GM18861 (cell line): ENCODE data around the gene NEAT1.
"Not testable (repeated sequence)": the region's sequence is repeated elsewhere in the genome, so short reads cannot be mapped to it uniquely, and the experiment has no call there.

ENCODE experiments used
- ATAC-seq: cut with Tn5 transposase; IDR thresholded peaks from one replicate; pipeline ENCODE4 v1.9.1; 2021; ENCODE audit not compliant: unreplicated experiment

Gene NEAT1

DNA sequence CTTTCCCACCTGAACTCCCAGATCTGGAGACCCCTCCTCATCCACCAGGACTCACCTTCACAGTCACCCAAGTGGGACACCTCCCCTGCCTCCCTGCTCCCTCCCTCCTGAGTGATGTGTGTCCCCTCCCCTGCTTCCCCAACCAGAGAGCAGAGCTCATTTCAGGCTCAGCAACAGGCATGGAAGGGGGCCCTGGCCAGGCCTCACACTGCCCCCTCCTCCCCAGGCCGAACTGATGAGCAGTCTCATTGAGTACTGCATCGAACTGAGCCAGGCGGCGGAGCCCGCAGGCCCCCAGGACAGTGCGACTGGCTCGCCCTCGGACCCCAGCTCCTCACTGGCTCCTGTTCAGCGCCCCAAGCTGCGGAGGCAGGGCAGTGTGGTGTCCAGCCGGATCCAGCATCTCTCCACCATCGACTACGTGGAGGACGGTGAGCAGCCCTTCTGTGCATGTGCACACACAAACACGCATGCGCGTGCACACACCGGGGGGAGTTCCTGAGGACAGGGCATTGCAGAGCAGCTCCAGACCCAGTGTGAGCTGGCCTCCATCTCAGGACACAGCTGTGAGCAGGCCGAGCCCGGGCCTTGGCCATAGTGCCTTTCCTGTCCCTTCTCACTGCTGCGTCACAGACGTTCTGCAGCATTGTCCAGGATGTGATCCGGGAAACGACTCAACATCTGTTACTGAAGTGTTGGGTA lies 17.8 kb upstream of the NEAT1 start:
- no peak for ATAC-seq

DNA sequence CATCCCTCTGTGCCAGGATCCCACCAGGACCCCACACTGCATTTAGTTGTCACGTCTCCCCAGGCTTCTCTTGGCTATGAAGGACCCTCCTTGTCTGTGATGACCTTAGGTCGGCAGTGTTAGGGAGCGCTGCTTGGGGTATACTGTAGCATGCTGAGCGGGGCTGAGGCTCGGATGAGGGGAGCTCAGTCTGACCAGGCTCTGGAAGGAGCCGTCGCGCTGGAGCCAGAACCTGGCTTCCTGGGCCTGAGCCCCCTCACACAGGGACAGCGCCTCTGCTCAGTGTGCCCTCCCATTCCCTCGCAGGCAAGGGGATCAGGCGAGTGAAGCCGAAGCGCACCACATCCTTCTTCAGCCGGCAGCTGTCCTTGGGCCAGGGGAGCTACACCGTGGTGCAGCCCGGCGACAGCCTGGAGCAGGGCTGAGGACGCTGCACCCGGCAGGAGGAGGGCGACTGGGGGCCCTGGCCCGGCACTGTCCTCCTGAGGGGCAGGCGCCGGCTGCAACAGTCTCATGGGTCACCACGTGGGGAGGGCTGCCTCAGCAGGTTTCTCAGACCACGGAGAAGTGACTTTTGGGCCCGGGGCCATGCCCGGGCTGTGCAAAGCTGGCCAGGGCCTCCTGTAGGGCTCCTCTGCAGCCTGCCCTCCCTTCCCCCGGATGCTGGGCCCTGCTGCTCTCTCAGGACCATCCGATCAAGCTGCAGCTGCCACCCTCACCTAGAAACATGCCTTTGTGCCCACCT lies 11.5 kb upstream of the NEAT1 start:
- ATAC-seq = no peak

DNA sequence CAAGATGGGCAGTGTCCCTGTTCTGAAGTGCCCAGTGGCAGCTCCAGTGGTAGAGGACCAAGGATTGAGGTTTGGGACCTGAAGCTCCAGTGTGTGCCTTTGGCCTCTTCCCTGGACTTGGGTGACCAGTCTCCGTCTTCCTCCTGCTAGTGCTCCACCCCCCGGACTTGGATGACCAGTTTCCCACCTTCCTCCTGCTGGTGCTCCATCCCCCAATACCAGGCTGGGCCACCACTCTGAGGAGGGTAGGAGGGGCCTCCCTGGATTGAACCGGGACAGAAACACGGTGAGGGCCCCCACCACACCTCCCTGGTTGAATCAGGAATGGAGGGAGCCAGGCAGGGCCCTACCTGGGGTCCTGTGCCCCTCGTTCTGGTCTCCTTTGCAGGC lies 10.9 kb upstream of the NEAT1 start:
- ATAC-seq = no peak

DNA sequence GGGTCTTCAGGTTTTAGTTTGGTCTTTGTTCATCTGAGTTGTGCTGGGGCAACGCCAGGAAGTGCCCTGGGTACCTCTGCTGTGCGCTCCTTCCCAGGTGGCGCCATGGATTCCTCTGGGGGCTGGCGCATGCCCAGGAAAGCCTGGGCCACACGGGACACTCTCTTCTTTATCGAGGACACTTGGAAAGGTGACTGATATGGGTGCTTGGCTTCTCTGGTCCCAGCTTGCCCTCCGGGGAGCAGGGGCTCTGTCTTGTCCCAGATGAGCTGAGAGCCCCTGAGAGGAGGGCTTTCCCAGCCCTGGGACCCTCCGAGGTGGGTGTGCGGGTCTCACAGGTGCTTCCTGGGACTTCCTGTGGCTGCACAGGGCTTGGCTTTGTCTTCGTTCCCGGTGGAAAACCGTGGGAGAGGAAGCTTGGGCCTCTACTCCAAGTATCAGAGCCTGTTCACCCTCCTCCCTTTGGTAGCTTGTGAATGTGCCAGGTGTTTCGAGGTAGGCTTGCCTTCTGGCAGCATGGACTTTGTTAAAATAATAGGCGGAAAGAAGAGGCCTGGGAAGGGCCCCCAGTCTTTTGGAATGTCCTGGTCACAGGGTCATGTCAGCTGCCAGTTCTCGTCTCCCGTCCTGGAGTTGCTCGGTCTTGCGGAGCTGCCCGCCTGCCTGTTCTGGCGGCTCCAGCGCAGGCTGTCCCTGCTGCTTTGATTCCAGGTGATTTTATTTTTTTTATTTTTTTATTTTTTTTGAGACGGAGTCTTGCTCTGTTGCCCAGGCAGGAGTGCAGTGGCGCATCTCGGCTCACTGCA lies 10.1 kb upstream of the NEAT1 start:
- no peak for ATAC-seq

DNA sequence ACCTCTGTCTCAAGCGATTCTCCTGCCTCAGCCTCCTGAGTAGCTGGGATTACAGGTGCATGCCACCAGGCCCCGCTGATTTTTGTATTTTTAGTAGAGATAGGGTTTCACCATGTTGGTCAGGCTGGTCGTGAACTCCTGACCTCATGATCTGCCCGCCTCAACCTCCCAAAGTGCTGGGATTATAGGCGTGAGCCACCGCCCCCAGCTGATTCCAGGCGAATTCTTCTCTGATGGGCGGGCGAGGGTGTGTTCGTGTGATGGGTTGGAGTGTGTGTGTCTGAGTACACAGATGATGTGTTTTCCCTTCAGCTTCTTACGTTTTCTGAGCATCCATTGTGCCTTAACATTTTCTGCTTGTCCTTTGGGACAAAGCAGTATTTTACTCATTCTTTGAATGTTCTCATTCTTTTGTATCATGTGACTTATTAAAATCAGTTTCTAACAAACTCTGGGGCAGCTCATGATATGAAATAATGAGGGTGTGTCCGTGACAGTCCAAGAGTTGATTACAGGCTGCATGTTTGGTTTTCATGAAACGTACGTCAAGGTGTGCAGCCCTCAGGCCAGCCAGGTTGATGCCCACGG lies 9.4 kb upstream of the NEAT1 start:
- ATAC-seq = not testable (repeated sequence)

DNA sequence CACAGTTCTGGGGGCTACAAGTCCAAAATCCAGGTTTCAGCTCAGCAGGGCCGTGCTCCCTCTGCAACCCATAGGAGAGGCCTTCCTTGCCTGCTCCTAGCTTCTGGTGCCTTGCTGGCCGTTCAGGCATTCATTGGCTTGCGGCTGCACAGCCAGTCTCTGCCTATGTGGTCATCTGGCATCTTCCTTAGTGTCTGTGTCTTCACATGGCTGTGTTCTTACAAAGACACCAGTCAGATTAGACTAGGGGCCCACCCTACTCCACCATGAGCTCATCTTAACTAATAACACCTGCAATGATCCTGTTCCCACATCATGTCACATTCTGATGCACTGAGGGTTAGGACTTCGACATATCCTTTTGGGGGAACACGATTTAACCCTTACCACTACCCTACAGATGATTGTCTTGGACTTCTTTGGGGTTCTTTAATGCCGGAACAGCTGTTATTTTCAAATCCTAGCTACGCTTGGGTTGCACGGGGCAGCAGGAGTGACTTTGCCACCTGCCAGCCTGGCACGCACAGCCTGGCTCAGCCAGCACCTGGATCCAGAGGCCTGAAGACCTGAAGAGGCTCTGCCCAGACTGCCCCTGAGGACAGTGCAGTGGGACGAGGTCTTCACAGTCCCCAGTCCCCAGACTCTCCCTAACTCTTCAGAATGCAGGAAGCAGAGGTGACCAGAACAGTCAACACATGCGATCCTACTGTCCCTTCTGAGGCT lies 7.7 kb upstream of the NEAT1 start:
- ATAC-seq = no peak

DNA sequence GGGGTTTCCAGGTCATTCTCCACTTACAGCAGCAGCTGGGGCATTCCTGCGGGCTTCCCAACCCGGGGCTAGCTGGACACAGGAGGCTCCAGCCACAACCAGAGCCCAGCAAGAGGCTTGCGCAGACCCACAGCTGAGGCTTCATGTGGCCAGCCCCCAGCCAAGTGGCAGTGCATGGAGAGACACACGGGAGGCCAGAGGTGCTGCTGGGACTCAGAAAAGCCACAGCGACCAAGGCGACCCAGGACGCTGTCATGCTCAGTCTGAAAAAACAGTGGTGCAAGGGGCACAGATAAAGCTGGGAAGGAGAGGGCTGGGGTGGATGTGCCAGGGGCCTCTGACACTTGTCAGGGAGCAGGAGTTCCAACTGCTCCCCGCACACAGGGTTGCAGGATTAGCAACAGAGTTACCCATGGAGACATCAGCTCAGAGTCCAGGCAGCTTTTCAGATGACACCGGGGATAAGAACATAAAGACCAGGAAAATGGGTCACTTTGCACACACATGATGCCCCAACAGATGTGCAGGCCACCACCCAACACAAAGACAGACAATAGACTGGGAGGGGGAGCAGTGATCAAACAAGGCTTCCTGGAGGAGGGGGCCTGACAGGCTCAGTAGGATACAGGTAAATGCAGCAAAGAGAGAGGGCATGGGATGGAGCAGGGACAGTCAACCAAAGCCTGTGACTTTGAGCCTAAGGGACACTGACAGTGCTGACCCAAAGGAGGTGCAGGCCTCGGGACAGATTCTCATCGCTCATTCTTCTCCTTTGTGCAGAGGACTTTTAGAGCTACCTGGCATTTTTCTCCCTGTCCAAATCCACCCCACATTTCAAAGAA lies 6.9 kb upstream of the NEAT1 start:
- no peak for ATAC-seq

DNA sequence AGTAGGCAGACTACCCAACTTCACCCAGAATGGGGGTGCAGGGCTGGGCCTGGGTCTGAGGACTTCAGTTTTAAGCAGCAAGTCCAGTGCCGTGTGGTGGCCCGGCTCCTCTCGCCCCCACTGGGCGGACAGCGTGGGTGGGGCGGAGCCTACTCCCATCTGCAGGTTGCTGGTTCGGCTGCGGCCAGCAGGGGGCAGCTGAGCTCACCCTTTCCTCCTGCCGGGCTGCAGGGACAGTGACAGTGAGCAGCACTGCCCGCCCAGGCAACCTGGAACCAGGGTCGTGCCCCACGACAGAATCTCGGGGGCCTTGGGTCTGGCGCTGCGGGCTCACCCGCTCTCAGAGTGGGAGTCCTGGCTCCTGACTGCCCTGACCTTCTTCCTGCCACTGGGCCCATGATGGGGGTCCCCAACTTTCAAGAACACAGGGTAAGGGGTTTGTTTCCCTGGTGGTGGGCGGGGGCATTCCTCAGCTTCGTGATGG lies 6.2 kb upstream of the NEAT1 start:
- ATAC-seq = peak; percentile 23

DNA sequence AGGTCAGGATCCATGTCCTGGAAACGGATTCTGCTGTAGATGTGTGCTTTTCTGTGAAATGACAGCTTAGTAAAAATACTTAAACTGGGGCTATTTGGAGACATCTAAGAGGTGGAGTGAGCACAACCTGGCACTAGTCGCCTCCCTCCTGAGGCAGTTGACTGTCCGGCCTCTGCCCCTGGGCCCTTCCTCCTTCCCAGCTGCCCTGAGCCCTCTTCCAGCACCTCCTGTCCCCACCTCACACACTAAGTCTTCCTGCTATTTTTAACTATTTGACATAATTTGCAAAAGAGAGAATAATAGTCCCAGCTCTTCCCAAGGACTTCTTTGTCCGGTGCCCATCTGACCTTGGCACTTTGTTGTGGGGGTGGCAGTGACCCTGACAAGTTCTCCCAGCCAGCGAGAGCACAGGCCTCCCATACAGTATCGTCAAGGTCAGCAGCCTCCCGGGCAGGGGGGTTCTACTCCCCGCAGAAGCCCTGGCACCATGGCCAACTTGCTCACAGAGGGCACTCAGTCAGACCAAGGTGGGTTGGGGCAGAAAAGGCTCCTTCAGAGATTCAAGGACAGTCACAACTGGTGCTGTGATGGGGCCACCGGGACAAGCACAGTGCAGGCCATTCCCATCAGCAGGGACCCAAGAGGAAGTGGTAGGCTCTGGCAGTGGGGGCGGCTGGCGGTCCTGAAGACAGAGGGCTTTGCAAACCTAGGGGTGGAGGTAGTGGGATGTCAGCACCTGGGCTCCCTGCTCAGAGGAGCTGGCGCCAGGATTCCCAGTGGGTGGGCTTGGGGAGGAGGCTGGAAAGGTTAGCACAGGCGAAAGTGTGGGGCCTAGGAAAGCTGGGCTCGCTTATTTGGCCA lies 5.5 kb upstream of the NEAT1 start:
- no peak for ATAC-seq

DNA sequence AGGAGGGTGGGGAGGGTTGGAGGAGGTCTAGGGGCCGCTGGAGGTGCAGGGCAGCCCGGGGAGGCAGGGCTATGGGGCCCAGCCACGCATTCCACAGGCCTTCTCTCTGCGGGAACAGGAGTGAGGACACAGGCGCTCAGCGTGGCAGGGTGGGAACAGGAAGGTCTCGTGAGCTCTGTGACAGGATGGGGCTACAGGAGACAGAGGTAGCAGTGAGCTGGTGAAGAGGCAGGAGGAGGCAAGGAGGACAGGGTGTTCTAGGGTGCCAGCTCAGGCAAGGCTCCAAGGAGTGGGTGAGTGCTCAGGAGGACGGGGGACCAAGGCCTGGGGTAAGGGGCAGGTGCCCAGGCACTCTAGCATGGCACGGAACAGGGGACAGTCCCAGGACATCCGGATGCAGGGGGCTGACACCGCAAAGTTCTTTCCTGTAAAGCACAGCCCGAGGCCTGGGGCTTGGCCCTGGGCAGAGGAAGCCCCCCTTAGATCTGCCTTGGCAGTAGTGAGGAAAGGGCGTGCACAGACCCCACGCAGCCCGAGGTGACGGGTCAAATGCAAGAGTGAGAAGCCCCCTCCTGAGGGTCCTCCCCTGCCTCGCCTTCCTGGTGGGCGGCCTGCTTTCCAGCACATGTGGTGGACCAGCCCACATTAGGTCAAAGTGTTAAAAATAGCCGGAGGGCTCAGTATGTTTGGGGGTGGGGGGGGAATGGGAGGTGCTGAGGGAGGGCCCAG lies 4.7 kb upstream of the NEAT1 start:
- ATAC-seq = no peak

DNA sequence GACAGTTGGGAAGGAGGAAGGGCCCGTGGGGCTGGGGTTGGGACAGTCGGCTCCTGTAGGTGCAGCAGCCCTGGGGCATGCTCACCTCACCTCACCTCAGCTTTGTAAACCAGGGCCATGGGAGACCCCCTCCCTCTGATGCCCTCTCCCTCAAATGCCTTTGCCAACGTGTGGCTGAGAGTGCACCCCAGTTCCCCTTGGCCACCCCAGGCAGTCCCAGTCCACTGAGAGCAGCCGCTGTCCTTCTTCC lies 4.2 kb upstream of the NEAT1 start:
- ATAC-seq = no peak

DNA sequence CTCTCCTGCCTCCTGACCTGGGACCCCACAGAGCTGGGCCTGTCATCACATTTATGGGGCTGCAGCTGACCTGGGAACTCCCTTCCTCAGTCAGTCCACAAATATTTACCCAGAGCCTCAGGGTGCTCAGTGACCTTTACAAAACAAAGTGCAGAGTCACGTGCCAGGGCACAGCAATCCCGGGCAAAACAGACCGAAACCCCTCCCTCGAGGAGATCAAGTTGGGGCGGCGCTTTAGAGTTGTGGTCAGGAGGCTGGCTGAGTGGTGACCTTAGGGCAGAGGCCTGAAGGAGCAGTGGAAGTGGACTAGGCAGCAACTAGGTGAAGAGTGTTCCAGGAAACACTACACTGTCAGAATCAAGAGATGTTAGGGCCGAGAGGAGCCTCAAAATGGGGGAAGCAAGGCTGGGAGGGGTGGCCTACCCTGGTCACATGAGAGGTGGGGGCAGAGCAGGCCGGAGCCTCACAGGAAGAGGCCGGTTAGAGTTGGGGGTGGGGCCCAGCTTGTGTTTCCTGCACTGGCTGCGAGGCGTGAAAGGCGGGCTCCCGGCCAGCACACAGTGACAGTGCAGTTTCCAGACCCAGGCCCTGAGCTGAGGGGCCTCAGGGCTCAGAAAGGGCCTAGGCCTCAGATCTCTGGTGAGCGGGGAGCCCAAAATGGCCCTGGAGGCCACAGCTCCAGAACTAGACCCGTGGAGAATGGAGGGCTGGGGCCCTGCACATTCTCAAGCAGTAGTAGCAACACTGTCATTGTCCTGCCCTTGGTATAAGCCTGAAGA lies 3.7 kb upstream of the NEAT1 start:
- peak; percentile 24 for ATAC-seq

DNA sequence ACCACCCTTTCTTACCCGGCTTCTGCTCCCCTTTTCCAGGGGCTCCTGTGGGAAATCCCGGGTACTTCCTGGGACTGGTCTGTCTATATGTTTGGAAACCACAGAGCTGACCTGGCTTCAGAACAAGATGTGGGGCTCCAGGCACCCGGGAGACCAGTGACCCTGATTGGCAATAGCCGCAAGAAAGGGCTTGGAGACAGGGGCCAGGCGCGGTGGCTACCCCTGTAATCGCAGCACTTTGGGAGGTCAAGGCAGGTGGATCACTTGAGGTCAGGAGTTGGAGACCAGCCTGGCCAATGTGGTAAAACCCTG lies 3.2 kb upstream of the NEAT1 start:
- no peak for ATAC-seq

DNA sequence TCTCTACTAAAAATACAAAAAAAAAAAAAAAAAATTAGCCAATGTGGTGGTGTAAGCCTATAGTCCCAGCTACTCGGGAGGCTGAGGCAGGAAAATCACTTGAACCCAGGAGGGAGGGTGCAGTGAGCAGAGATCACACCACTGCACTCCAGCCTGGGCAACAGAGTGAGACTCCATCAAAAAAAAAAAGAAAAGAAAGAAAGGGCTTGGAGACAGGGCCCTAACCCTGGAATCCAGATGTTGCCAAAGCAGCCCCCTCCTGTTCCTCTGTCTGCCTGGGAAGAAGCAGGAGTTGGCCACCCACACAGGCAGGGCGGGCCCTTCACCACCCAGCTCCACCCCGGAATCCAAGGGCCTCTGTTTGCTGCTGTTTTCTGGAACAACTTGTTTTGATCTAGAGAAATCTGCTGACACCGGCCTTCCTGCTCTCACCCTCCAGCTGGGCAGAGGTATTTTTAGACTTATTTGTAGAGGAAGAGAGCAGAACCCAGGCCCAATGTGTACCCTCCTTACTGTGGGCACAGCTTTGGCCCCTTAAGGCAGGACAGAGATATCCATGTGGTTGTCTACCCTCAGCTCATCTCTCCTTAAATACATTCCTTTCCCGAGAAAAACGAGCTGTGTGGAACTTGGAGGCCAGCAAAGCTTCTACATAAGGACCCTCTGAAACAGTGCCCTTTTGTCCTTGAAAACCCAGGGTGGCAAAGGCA lies 2.7 kb upstream of the NEAT1 start:
- ATAC-seq = no peak

DNA sequence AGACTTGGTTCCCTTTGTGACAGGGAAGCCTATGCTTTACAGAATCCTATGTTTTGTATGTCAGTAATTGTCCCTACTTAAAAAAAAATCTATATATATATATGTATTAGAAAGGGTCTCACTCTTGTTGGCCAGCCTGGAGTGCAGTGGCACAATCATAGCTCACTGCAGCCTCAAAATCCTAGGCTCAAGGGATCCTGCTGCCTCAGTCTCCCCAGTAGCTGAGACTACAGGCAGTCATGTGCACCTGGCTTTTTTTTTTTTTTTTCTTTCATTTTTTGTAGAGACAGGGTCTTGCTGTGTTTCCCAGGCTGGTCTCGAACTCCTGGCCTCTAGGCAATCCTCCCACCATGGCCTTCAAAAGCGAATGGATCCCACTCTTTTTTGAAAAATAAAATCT lies 2.1 kb upstream of the NEAT1 start:
- no peak for ATAC-seq

DNA sequence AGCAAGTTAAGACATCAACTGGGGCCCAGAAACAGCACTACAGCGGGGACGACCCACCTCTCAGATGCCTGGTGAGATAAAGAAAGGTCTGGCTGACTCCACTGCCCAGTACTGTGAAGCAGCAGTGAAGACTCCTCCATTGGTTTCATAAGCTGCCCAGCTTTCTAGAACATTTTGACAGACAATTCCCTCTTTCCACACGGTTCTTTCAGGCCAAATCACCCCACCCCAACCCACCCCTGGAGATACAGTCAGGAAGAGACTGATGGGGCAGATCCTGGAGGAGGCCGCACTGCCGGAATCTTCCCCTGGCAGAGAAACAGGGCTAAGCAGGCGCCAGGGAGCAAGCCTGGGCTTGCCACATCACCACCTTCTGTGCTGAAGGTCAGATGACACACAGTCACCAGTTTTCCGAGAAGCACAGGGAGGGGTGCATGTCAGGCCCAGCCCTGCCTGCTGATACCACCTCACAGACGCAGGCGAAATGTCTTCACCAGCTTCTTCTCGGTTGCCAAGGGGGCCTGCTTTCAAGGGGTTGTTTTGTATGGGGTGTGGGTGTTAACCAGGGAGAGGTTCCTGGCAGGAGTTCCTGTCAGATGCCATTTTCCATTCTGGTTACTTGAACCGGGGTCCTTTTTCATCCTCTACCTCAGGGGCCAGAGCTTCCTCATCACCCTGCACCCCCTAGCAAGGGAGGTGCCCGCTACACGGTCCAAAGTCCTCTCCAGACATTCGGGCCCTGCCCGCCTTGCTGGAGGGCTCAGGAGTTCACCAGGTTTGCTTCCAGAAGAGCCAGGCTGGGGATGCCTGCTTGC lies 1.4 kb upstream of the NEAT1 start:
- no peak for ATAC-seq
